H1 (cell line): ENCODE data around the gene CD7. TPM values are rescaled to one million over a fixed set of nuclear protein-coding genes. Genes with fewer than 3 reads are reported as not detected.

ENCODE experiments used
- CBX5 ChIP-seq: fragments of 300-800, 300-1000 bp; sonication (generic); IDR thresholded peaks from 2 replicates; pipeline ENCODE4 v1.7.1; 2016; ENCODE audit warnings: antibody characterized with exemption, low read length, low read depth
- MAFK ChIP-seq: IDR thresholded peaks from 2 replicates; pipeline ENCODE4 v1.6.1; 2012; ENCODE audit warnings: low read depth, mild to moderate bottlenecking, improper control_type of control experiment, low read length
- NANOG ChIP-seq: IDR thresholded peaks from 2 replicates; pipeline ENCODE4 v1.6.1; 2011; ENCODE audit warnings: low read length, low read depth, mild to moderate bottlenecking, inconsistent platforms; ENCODE audit not compliant: insufficient read depth, poor library complexity, severe bottlenecking
- POLR2A ChIP-seq, 2 experiments: IDR thresholded peaks; 1 replicate in 1 of 2; 2 replicates in 1 of 2; pipeline ENCODE4 v1.6.1; 2011; ENCODE audit warnings: low read depth in 2 of 2, low read length in 2 of 2, mild to moderate bottlenecking in 2 of 2; ENCODE audit errors: control extremely low read depth in 1 of 2
- RAD21 ChIP-seq, 2 experiments: IDR thresholded peaks in 1 of 2; conservative IDR thresholded peaks in 1 of 2; 2 replicates each; pipeline ENCODE4 v1.6.1; 2011; ENCODE audit warnings: low read depth in 2 of 2, low read length in 2 of 2, improper control_type of control experiment in 1 of 2, inconsistent platforms in 1 of 2, mild to moderate bottlenecking in 1 of 2, moderate library complexity in 1 of 2
- SIRT6 ChIP-seq: IDR thresholded peaks from one replicate; pipeline ENCODE4 v1.7.1; 2012; ENCODE audit warnings: low read length, inconsistent platforms
- TAF1 ChIP-seq: IDR thresholded peaks from 2 replicates; pipeline ENCODE4 v1.6.1; 2011; ENCODE audit warnings: mild to moderate bottlenecking, low read depth, low read length
- polyA plus RNA-seq, 7 experiments: library from polyadenylated mRNA; depleted of rRNA in 3 of 7; stranded (reverse) in 5 of 7; unstranded in 2 of 7; fragments of >200 nt in 5 of 7; fragments of 200-250 nt in 2 of 7; gene quantifications; 1 replicate in 5 of 7; 2 replicates in 1 of 7; 4 replicates in 1 of 7; pipeline versions ENCODE4 v1.2.1 to v1.2.3, GENCODE V29; 2011 to 2013; ENCODE audit warnings: missing spikeins in 2 of 7, mixed read lengths in 2 of 7
- total RNA-seq: library from RNA; stranded (reverse); fragmentation: NEBNext Ultra II Directional; extraction: Animal tissue kit (Norgen Biotek cat#: 25700); gene quantifications from 2 replicates; pipeline ENCODE4 v1.2.1, GENCODE V29; 2021
- TF ChIP-seq, protein P1 (sequence below), 3 experiments: IDR thresholded peaks; 1 replicate in 2 of 3; 2 replicates in 1 of 3; pipeline versions ENCODE4 v1.5.1 to v1.6.1; 2011; ENCODE audit warnings: low read length in 3 of 3, mild to moderate bottlenecking in 3 of 3, inconsistent platforms in 2 of 3, low read depth in 1 of 3, moderate library complexity in 1 of 3; ENCODE audit not compliant: insufficient read depth in 1 of 3; ENCODE audit errors: control extremely low read depth in 1 of 3
- TF ChIP-seq, protein P2 (sequence below): IDR thresholded peaks from 2 replicates; pipeline ENCODE4 v1.6.1; 2011; ENCODE audit warnings: low read length, improper control_type of control experiment

The CD7 gene
- total and polyA plus RNA-seq, 2 of the 8 experiments (the other 6 are each of a cell fraction or from before 2014, with no cell fraction given) = 0.83 to 0.86 TPM

DNA sequence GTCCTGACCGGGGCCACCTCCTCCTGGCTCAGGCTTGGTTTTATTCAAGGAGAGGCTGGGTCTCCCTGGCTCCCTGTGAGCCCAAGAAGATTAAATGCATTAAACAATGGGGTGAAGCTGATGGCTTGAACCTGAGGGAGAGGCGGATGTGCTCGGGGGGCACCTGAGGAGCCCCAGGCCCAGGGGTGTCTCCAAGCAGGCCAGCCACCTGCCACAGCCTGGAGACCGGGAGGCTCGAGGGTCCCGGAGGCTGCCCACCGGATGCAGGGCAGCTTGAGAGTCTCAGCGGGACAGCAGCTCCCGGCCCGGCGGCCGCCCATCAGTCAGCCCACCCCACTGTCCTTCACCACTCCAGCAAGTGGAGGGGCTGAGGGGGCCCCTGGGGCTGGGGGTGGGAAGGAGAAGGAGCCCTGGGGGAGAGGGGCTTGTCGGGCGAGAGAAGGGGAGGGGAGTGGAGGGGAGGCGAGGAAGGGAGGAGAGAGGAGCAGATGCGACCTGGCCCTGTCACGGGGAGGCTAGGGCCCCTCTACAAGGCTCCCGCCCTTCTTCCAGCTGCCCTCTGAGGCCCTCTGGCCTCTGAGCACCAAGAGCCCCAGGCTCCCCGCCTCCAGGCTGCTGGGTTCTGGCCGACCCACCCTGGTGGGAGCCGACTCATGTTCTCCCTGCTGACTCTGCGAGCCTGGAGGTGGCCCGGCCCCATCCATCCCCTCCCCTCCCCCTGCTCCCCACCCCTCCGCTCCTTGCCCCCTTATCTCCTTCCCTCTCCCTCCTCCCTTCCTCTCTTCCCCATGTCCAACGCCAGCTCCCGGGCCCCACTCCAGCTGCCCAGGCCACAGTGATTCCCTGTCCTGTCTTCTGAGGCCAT, 13.2 kb downstream of the CD7 start (continued):
- TF ChIP-seq NANOG (no peak), MAFK (no peak), TAF1 (no peak), RAD21 (IDR thresholded peaks at IDR 0.05 in 1 of 2, conservative IDR thresholded peaks at IDR 0.05 in 1 of 2; ENCODE audit: low read depth in 2 of 2, low read length in 2 of 2) (no peak), POLR2A (IDR thresholded peaks at IDR 0.05; ENCODE audit: control extremely low read depth in 1 of 2, low read depth in 2 of 2, low read length in 2 of 2) (no peak), SIRT6 (no peak), CBX5 (no peak)
- TF ChIP-seq, protein P1, sequence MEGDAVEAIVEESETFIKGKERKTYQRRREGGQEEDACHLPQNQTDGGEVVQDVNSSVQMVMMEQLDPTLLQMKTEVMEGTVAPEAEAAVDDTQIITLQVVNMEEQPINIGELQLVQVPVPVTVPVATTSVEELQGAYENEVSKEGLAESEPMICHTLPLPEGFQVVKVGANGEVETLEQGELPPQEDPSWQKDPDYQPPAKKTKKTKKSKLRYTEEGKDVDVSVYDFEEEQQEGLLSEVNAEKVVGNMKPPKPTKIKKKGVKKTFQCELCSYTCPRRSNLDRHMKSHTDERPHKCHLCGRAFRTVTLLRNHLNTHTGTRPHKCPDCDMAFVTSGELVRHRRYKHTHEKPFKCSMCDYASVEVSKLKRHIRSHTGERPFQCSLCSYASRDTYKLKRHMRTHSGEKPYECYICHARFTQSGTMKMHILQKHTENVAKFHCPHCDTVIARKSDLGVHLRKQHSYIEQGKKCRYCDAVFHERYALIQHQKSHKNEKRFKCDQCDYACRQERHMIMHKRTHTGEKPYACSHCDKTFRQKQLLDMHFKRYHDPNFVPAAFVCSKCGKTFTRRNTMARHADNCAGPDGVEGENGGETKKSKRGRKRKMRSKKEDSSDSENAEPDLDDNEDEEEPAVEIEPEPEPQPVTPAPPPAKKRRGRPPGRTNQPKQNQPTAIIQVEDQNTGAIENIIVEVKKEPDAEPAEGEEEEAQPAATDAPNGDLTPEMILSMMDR (IDR thresholded peaks at IDR 0.05; ENCODE audit: control extremely low read depth in 1 of 3, insufficient read depth in 1 of 3, low read depth in 1 of 3, low read length in 3 of 3) = no peak
- TF ChIP-seq, protein P2, sequence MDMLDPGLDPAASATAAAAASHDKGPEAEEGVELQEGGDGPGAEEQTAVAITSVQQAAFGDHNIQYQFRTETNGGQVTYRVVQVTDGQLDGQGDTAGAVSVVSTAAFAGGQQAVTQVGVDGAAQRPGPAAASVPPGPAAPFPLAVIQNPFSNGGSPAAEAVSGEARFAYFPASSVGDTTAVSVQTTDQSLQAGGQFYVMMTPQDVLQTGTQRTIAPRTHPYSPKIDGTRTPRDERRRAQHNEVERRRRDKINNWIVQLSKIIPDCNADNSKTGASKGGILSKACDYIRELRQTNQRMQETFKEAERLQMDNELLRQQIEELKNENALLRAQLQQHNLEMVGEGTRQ = no peak
